Mucosa of rectum (tissue), 2 donors: ENCODE data around the gene RGS17.

Experiments
- H3K27ac ChIP-seq, 2 donors: one replicate each; pipeline ENCODE4 v1.7.0; 2013; ENCODE audit warnings: inconsistent platforms in 2 of 2, low read depth in 2 of 2, low read length in 2 of 2
- H3K27me3 ChIP-seq, 2 donors: one replicate each; pipeline ENCODE4 v1.7.0; 2013; ENCODE audit warnings: low read length in 2 of 2; ENCODE audit not compliant: control insufficient read depth in 2 of 2, insufficient read depth in 2 of 2
- H3K36me3 ChIP-seq, 2 donors: one replicate each; pipeline ENCODE4 v1.7.0; 2013; ENCODE audit warnings: low read length in 2 of 2; ENCODE audit not compliant: control insufficient read depth in 2 of 2, insufficient read depth in 2 of 2
- H3K4me1 ChIP-seq, 2 donors: one replicate each; pipeline ENCODE4 v1.7.0; 2013; ENCODE audit warnings: low read length in 2 of 2, mild to moderate bottlenecking in 1 of 2; ENCODE audit not compliant: control insufficient read depth in 2 of 2, insufficient read depth in 2 of 2
- H3K4me3 ChIP-seq, 2 donors: one replicate each; pipeline ENCODE4 v1.7.0; 2013; ENCODE audit warnings: low read length in 2 of 2
- H3K9ac ChIP-seq, 2 donors: one replicate each; pipeline ENCODE4 v1.7.0; 2013; ENCODE audit warnings: low read length in 2 of 2, low read depth in 1 of 2, mild to moderate bottlenecking in 1 of 2
- H3K9me3 ChIP-seq, 2 donors: one replicate each; pipeline ENCODE4 v1.7.0; 2013; ENCODE audit warnings: low read length in 2 of 2; ENCODE audit not compliant: control insufficient read depth in 2 of 2
- donor health status: healthy.
- donor health status: Normal muscosa, but diverticular disease.

RGS17 gene

GRCh38 chr6:152982904-152983636 is 148.0 kb downstream of the RGS17 start, which contains the start of gene FBXO5:
FBXO5 (minus strand) TSS chr6:152983041; CDS start chr6:152982959, 82 bp downstream.
- peak within 1 kb of the TSS; percentile 78 to 80 for H3K9ac ChIP-seq
- H3K9me3 ChIP-seq, result no peaks in the 10 kb centered on the region
- no peaks in the 10 kb centered on the region for H3K36me3 ChIP-seq
- no peaks in the 10 kb centered on the region for H3K27me3 ChIP-seq
- H3K4me1 ChIP-seq, result peaks cover 11 to 16% of the 10 kb centered on the region in 2 donors
- peak within 1 kb of the TSS; percentile 94 to 95 for H3K4me3 ChIP-seq
- H3K27ac ChIP-seq, result peak within 1 kb of the TSS; percentile 91 to 93

- no peaks in the 10 kb centered on the region for H3K36me3 ChIP-seq
- H3K4me1 ChIP-seq, result peaks cover 11 to 16% of the 10 kb centered on the region in 2 donors
- H3K27ac ChIP-seq, result no peak overlapping the region
- peak overlapping the region in 1 of 2 donors; percentile 38 for H3K9ac ChIP-seq
- H3K27me3 ChIP-seq, result no peaks in the 10 kb centered on the region
- no peaks in the 10 kb centered on the region for H3K9me3 ChIP-seq
- peak overlapping the region; percentile 77 to 95 for H3K4me3 ChIP-seq
These were observed 148.8 kb downstream of the RGS17 start for GRCh38 chr6:152981989-152982903.

GRCh38 chr6:152981219-152981618 is 149.9 kb downstream of the RGS17 start:
- Histone ChIP-seq H3K9me3 (no peaks in the 10 kb centered on the region), H3K27ac (no peak overlapping the region), H3K36me3 (no peaks in the 10 kb centered on the region), H3K4me1 (peaks cover 11 to 16% of the 10 kb centered on the region in 2 donors), H3K27me3 (no peaks in the 10 kb centered on the region), H3K4me3 (no peak overlapping the region), H3K9ac (no peak overlapping the region)

- Histone ChIP-seq H3K36me3 (no peaks in the 10 kb centered on the region), H3K9me3 (no peaks in the 10 kb centered on the region), H3K4me3 (no peak overlapping the region), H3K4me1 (peaks cover 11 to 16% of the 10 kb centered on the region in 2 donors), H3K27ac (no peak overlapping the region), H3K9ac (no peak overlapping the region), H3K27me3 (no peaks in the 10 kb centered on the region)
These were observed 150.4 kb downstream of the RGS17 start for GRCh38 chr6:152980656-152981055.

GRCh38 chr6:152979116-152979515 is 152.0 kb downstream of the RGS17 start:
- H3K27ac ChIP-seq, result no peak overlapping the region
- no peaks in the 10 kb centered on the region for H3K9me3 ChIP-seq
- peaks cover 6 to 11% of the 10 kb centered on the region in 2 donors for H3K4me1 ChIP-seq
- no peaks in the 10 kb centered on the region for H3K27me3 ChIP-seq
- no peak overlapping the region for H3K9ac ChIP-seq
- H3K4me3 ChIP-seq, result no peak overlapping the region
- H3K36me3 ChIP-seq, result peaks cover 0 to 9% of the 10 kb centered on the region in 2 donors

GRCh38 chr6:152978058-152978457 is 153.0 kb downstream of the RGS17 start:
- Histone ChIP-seq H3K9ac (no peak overlapping the region), H3K4me3 (no peak overlapping the region), H3K9me3 (no peaks in the 10 kb centered on the region), H3K4me1 (peaks cover 6 to 11% of the 10 kb centered on the region in 2 donors), H3K27ac (no peak overlapping the region), H3K36me3 (peaks cover 0 to 17% of the 10 kb centered on the region in 2 donors), H3K27me3 (no peaks in the 10 kb centered on the region)

- no peak overlapping the region for H3K9ac ChIP-seq
- no peaks in the 10 kb centered on the region for H3K27me3 ChIP-seq
- peaks cover under 1 to 21% of the 10 kb centered on the region in 2 donors for H3K36me3 ChIP-seq
- no peak overlapping the region for H3K27ac ChIP-seq
- no peaks in the 10 kb centered on the region for H3K9me3 ChIP-seq
- H3K4me3 ChIP-seq, result no peak overlapping the region
- peaks cover 6 to 9% of the 10 kb centered on the region in 2 donors for H3K4me1 ChIP-seq
These were observed 153.5 kb downstream of the RGS17 start for GRCh38 chr6:152977556-152977955.

GRCh38 chr6:152976749-152977148 is 154.3 kb downstream of the RGS17 start:
- Histone ChIP-seq H3K9ac (no peak overlapping the region), H3K4me3 (no peak overlapping the region), H3K27me3 (no peaks in the 10 kb centered on the region), H3K4me1 (peaks cover 0 to under 1% of the 10 kb centered on the region in 2 donors), H3K27ac (no peak overlapping the region), H3K36me3 (peaks cover 2 to 27% of the 10 kb centered on the region in 2 donors), H3K9me3 (no peaks in the 10 kb centered on the region)

- peaks cover 13 to 34% of the 10 kb centered on the region in 2 donors for H3K36me3 ChIP-seq
- no peak overlapping the region for H3K4me3 ChIP-seq
- no peaks in the 10 kb centered on the region for H3K4me1 ChIP-seq
- H3K27me3 ChIP-seq, result no peaks in the 10 kb centered on the region
- no peak overlapping the region for H3K27ac ChIP-seq
- no peaks in the 10 kb centered on the region for H3K9me3 ChIP-seq
- no peak overlapping the region for H3K9ac ChIP-seq
These were observed 155.7 kb downstream of the RGS17 start for GRCh38 chr6:152975204-152975915.
